GM18907 (cell line): Measurements from ENCODE around the gene RELL2.

Source experiments
- ATAC-seq: cut with Tn5 transposase; IDR thresholded peaks from one replicate; pipeline ENCODE4 v1.9.1; 2021; ENCODE audit warnings: mild to moderate bottlenecking, moderate library complexity; ENCODE audit not compliant: unreplicated experiment

The RELL2 gene

GRCh38 chr5:141647242-141647641 lies 10.4 kb downstream of the RELL2 start:
- ATAC-seq, result no peak

- ATAC-seq, result no peak
Measured at GRCh38 chr5:141647851-141648250, 11.1 kb downstream of the RELL2 start.

GRCh38 chr5:141649056-141649688 lies 12.4 kb downstream of the RELL2 start:
- ATAC-seq, result no peak

- ATAC-seq, result no peak
Measured at GRCh38 chr5:141649972-141650371, 13.2 kb downstream of the RELL2 start.

GRCh38 chr5:141650851-141651727 lies 14.3 kb downstream of the RELL2 start, which contains the start of gene FCHSD1:
Gene FCHSD1, minus strand, starts transcription at chr5:141651418. Its CDS starts 50 bp downstream, at chr5:141651368.
- ATAC-seq, result peak; percentile 96

- no peak for ATAC-seq
Measured at GRCh38 chr5:141651728-141652105, 14.9 kb downstream of the RELL2 start.

- ATAC-seq, result no peak
Measured at GRCh38 chr5:141654298-141654697, 17.5 kb downstream of the RELL2 start.

- ATAC-seq, result no peak
Measured at GRCh38 chr5:141655020-141655419, 18.2 kb downstream of the RELL2 start.

GRCh38 chr5:141656396-141656795 lies 19.6 kb downstream of the RELL2 start:
- ATAC-seq, result no peak

- ATAC-seq, result no peak
Measured at GRCh38 chr5:141657404-141657803, 20.6 kb downstream of the RELL2 start.

- ATAC-seq, result peak; percentile 84
Measured at GRCh38 chr5:141657937-141658545, 21.2 kb downstream of the RELL2 start.

- no peak for ATAC-seq
Measured at GRCh38 chr5:141662028-141662427, 25.2 kb downstream of the RELL2 start.

- no peak for ATAC-seq
Measured at GRCh38 chr5:141663506-141663905, 26.7 kb downstream of the RELL2 start.

- peak; percentile 97 for ATAC-seq
Measured at GRCh38 chr5:141664733-141665461, 28.1 kb downstream of the RELL2 start.

- ATAC-seq, result no peak
Measured at GRCh38 chr5:141665995-141666940, 29.5 kb downstream of the RELL2 start.

GRCh38 chr5:141668601-141669265 lies 31.9 kb downstream of the RELL2 start:
- ATAC-seq, result no peak

- ATAC-seq, result no peak
Measured at GRCh38 chr5:141669520-141669919, 32.7 kb downstream of the RELL2 start.

- no peak for ATAC-seq
Measured at GRCh38 chr5:141672071-141672840, 35.5 kb downstream of the RELL2 start.
